Pancreas (tissue), 10 donors: ENCODE results near the gene PHF19. TPM values are rescaled to one million over a fixed set of nuclear protein-coding genes. Genes with fewer than 3 reads are reported as not detected.

ENCODE experiments used
- ATAC-seq, 4 donors: fragments of 200-7000 bp; cut with Tn5 transposase; one replicate each; pipeline versions ENCODE4 v1.8.0 to v1.9.1; 2020; ENCODE audit warnings: mild to moderate bottlenecking in 4 of 4, moderate library complexity in 4 of 4
- DNase-seq, 6 donors: peaks; one replicate each; pipeline ENCODE4 v3.0.0-alpha.2; 2020
- FAIRE-seq: peaks from 2 replicates; lab custom pipeline; 2012; peaks lifted over from hg19 to GRCh38; lab: Jason Lieb, UNC
- H3K27ac ChIP-seq, 4 donors: fragments of 200-600 bp; sonication (generic); 1 replicate in 3 of 4; 2 replicates in 1 of 4; pipeline versions ENCODE4 v1.5.0 to v1.8.0; 2020
- H3K27me3 ChIP-seq, 4 donors: fragments of 200-600 bp; one replicate each; pipeline ENCODE4 v1.8.0; 2021
- H3K36me3 ChIP-seq, 3 donors: fragments of 200-600 bp; sonication (generic) in 1 of 3; one replicate each; pipeline versions ENCODE4 v1.5.0 to v1.8.0; 2020 to 2021
- H3K4me1 ChIP-seq, 3 donors: fragments of 200-600 bp; one replicate each; pipeline ENCODE4 v1.8.0; 2021
- H3K4me3 ChIP-seq, 4 donors: fragments of 200-600 bp; sonication (generic) in 2 of 4; one replicate each; pipeline versions ENCODE4 v1.5.0 to v1.8.0; 2020 to 2021
- H3K9me3 ChIP-seq, 4 donors: fragments of 200-600 bp; one replicate each; pipeline ENCODE4 v1.8.0; 2021
- WGBS, 2 donors: extraction: QIAGEN DNeasy Blood & Tissue Kit; methylation state at CpG; one replicate each; pipeline ENCODE4 v1.1.7; 2013; 5-methylcytosine and 5-hydroxymethylcytosine counted together
- intact Hi-C, 3 donors: fragments of 100-400 bp; cut with DNase I; formaldehyde crosslinking; loops; one replicate each; pipeline versions ENCODE4 v1.11.1 to v1.14.2; 2022
- polyA plus RNA-seq, 2 donors: library from polyadenylated mRNA; stranded (reverse); fragments of 200-250 nt; gene quantifications; one replicate each; pipeline ENCODE4 v1.2.3, GENCODE V29; 2013
- total RNA-seq, 6 donors: library from RNA; stranded (reverse); fragmentation: NEBNext Ultra II Directional in 4 of 6; extraction: Animal tissue kit (Norgen Biotek cat#: 25700) in 4 of 6; gene quantifications; one replicate each; pipeline versions ENCODE4 v1.2.1 to v1.2.4, GENCODE V29; 2021 to 2023
- TF ChIP-seq, protein P1 (sequence below), 4 donors: fragments of 200-600 bp; sonication (generic) in 3 of 4; IDR thresholded peaks; one replicate each; pipeline versions ENCODE4 v1.5.0 to v1.8.0; 2021; ENCODE audit warnings: antibody characterized with exemption in 4 of 4
- donor health status: healthy with polysubstance abuse.
- donor health status: DM: no; HTN: no; CAD: no; lungs with moderate emphysema.
- donor health status: DM: no; HTN: no; CAD: no.
- donor health status: control.
- donor health status: control.
- donor health status: Bipolar disorder and iron deficiency.
- donor health status: DM: yes; HTN: yes; CAD: no.
- donor health status: DM: no; HTN: no; CAD: no.
- donor health status: DM: no; HTN: no; CAD: no.
- donor health status: DM: yes; HTN: yes; CAD: no.

Gene PHF19
- total and polyA plus RNA-seq, 8 donors: 2.2 to 7.4 (median 4.4) TPM

DNA sequence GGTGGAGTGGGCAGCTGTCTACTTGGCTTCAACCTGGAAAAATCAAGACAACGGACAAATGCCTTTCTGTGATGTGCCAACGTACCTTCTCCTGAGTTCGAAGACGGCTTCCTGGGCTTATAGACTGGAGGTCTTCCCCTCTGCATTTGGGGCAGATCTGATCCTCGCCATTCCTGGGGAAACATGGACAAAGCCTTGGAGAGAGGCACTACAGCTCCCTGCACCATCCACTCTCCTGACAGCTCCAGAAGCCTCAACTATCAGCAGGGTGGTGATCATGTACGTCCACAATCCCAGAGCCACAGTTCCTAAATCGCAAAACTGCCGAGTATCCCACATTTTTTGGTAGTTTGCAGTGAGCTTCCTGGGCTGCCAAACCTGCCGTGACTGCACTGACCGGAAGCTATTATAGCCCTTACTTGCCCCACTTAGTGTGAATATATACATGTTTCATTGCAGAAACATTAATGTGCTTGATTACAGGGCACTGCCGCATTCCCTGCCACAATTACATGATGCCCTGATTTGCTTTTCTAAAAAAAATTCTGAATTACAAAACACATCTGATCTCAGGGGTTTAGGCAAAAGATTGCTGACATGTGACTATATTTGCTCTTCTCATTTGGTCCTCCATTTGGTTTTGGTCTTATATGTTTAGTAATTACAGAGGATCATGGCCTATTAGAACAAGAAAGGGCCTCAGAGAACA is 46.8 kb upstream of the PHF19 start:
- TF ChIP-seq, protein P1, sequence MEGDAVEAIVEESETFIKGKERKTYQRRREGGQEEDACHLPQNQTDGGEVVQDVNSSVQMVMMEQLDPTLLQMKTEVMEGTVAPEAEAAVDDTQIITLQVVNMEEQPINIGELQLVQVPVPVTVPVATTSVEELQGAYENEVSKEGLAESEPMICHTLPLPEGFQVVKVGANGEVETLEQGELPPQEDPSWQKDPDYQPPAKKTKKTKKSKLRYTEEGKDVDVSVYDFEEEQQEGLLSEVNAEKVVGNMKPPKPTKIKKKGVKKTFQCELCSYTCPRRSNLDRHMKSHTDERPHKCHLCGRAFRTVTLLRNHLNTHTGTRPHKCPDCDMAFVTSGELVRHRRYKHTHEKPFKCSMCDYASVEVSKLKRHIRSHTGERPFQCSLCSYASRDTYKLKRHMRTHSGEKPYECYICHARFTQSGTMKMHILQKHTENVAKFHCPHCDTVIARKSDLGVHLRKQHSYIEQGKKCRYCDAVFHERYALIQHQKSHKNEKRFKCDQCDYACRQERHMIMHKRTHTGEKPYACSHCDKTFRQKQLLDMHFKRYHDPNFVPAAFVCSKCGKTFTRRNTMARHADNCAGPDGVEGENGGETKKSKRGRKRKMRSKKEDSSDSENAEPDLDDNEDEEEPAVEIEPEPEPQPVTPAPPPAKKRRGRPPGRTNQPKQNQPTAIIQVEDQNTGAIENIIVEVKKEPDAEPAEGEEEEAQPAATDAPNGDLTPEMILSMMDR (IDR thresholded peaks at IDR 0.05): no peak
- no peaks in the 10 kb centered on the region for H3K27me3 ChIP-seq
- H3K36me3 ChIP-seq: no peaks in the 10 kb centered on the region
- FAIRE-seq: no peak
- no peak overlapping the region for H3K27ac ChIP-seq
- no peak for ATAC-seq
- no peak for DNase-seq
- no peak overlapping the region for H3K4me3 ChIP-seq
- no peaks in the 10 kb centered on the region for H3K9me3 ChIP-seq
- intact Hi-C loops: loop anchor here in 1 of 3 donors (10.0 kb wide), 1 partner anchor 49 kb away; the partner anchor contains the start of gene PHF19
- 85 to 88% methylated on average over 11 of the region's 11 CpGs for WGBS, 2 donors
- no peaks in the 10 kb centered on the region for H3K4me1 ChIP-seq

DNA sequence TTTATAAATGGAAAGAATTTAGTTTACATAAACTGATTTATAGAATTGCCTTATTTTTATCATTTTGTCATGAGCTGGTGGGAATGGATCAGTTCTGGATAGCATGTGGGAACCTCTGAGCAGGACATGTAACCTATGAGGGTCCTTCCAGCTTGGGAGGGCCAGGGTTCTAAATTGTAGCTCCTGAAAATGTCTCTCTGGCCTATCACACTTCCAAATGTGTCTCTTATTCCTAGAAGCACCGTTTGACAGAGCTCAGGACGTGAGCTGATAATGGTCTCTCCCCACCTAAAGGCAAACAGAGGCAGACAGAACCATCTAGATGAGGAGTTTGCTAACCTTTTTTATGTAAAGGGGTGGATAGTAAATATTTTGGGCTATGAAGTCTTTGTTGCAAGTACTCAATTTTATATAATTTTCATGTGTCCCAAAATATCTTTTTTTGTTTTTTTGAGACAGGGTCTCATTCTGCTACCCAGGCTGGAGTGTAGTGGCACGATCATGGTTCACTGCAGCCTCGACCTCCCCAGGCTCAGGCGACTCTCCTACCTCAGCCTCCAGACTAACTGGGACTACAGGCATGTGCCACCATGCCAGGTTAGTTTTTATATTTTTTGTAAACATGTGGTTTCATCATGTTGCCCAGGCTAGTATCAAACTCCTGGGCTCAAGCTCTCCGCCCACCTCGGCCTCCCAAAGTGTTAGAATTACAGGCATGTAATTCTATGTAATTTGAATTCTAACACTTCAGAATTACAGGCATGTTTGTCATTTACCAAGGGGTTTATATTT is 45.6 kb upstream of the PHF19 start:
- Histone ChIP-seq H3K9me3 (no peaks in the 10 kb centered on the region), H3K27me3 (no peaks in the 10 kb centered on the region), H3K4me1 (no peaks in the 10 kb centered on the region), H3K27ac (no peak overlapping the region), H3K36me3 (no peaks in the 10 kb centered on the region), H3K4me3 (no peak overlapping the region)
- ATAC-seq (no peak), FAIRE-seq (no peak), DNase-seq (no peak)
- TF ChIP-seq, protein P1 (IDR thresholded peaks at IDR 0.05): no peak
- 67 to 73% methylated on average over 7 of the region's 7 CpGs for WGBS, 2 donors
- intact Hi-C loops: loop anchor here in 1 of 3 donors (10.0 kb wide), 1 partner anchor 48 kb away; the partner anchor contains the start of gene PHF19

DNA sequence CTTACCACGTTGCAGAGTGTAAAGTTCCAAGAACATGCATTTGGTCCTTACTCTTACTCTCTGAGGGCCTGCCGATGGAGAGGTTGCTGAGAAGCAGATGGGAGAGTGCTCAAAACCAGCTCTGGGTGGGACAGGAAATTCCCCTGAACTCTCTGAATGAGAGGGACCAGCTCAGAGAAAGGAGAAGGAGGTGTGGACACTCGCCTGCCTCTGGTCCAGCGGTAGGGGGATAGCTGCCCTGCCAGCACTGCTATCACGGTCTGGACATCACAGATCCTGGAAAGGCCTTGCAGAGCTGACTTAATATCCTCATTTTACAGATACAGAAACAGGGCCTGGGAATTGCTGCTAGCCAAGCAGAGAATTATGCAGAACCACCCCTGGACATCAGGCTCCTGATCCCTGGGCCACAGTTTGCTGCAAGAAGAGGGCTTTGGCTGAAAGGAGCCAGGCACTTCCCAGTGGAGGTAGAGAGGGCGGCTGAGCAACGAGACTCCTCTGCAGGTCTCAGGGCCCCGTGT is 44.7 kb upstream of the PHF19 start:
- Histone ChIP-seq H3K9me3 (no peaks in the 10 kb centered on the region), H3K36me3 (no peaks in the 10 kb centered on the region), H3K4me1 (no peaks in the 10 kb centered on the region), H3K27me3 (no peaks in the 10 kb centered on the region), H3K27ac (no peak overlapping the region), H3K4me3 (no peak overlapping the region)
- FAIRE-seq (no peak), DNase-seq (no peak), ATAC-seq (no peak)
- intact Hi-C loops: loop anchor here in 1 of 3 donors (10.0 kb wide), 1 partner anchor 47 kb away; the partner anchor contains the start of gene PHF19
- 67 to 73% methylated on average over 8 of the region's 8 CpGs for WGBS, 2 donors
- TF ChIP-seq, protein P1 (IDR thresholded peaks at IDR 0.05): no peak

DNA sequence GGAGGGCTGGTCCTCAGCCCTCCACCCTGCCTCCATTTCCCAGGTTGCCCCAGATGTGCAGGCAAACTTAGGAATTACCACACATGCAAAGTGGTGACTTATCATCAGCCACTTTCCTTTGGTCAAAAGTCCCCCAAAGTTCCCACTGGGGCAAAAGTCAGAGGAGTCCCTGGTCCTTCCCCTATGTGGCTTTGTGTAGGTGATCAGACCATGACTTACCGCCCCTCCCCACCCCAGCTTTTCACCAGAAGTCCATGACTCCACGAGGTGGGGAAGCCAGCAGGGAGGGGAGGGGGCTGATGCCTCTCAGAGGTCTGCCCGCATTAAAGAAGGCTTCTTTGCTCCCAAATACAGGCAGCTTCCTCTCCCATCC is 43.8 kb upstream of the PHF19 start:
- intact Hi-C loops: loop anchor here in 1 of 3 donors (10.0 kb wide), 1 partner anchor 46 kb away; the partner anchor contains the start of gene PHF19
- Histone ChIP-seq H3K4me1 (no peaks in the 10 kb centered on the region), H3K27me3 (no peaks in the 10 kb centered on the region), H3K4me3 (no peak overlapping the region), H3K27ac (no peak overlapping the region), H3K9me3 (no peaks in the 10 kb centered on the region), H3K36me3 (no peaks in the 10 kb centered on the region)
- DNase-seq (no peak), FAIRE-seq (no peak), ATAC-seq (no peak)
- WGBS, 2 donors: 60 to 78% methylated on average over 3 of the region's 3 CpGs
- TF ChIP-seq, protein P1 (IDR thresholded peaks at IDR 0.05): no peak
